ENCODE data around the gene CD6. TPM values are rescaled to one million over a fixed set of nuclear protein-coding genes. Genes with fewer than 3 reads are reported as not detected.

Gene CD6
- total and polyA plus RNA-seq, 10 donors, result 10.9 to 47.6 (median 21.2) TPM

DNA sequence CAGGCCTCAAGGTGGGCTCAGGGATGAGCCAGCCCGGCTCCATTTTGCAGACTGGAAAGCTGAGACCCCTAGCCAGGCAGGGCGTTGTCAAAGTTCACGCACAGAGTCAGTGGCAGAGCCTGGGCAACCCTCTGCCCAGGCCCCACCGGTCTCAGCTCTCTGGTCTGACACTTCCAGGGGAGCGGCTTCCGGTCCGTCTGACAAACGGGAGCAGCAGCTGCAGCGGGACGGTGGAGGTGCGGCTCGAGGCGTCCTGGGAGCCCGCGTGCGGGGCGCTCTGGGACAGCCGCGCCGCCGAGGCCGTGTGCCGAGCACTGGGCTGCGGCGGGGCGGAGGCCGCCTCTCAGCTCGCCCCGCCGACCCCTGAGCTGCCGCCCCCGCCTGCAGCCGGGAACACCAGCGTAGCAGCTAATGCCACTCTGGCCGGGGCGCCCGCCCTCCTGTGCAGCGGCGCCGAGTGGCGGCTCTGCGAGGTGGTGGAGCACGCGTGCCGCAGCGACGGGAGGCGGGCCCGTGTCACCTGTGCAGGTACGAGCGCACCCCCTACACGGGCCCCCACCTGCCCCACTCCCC is 36.0 kb downstream of the CD6 start:
- H3K9me3 ChIP-seq, result no peaks in the 10 kb centered on the region
- H3K27me3 ChIP-seq (replicated peaks in 1 of 7), result peaks cover 0 to 25% (median 0%) of the 10 kb centered on the region in 7 donors
- intact Hi-C loops (cut with DNase I; ENCODE audit: low total_unique reads), result no loop called here
- H3K4me3 ChIP-seq, result peak overlapping the region; percentile 15 to 66 (median 28)
- peak overlapping the region in 3 of 8 donors; percentile 30 to 76 (median 44) for H3K27ac ChIP-seq
- H3K36me3 ChIP-seq, result peaks cover 0 to 39% (median 0%) of the 10 kb centered on the region in 6 donors
- DNase-seq, result no peak
- 0 to 13% (median 7%) methylated on average over 7 to 52 of the region's 52 CpGs for WGBS, 5 donors
- TF ChIP-seq POLR2A (IDR thresholded peaks at IDR 0.05), result no peak
- peak in 2 of 3 donors; percentile 14 to 33 for TF ChIP-seq POLR2AphosphoS5 (IDR thresholded peaks at IDR 0.05)
- peaks cover 17 to 69% (median 48%) of the 10 kb centered on the region in 6 donors for H3K4me1 ChIP-seq

DNA sequence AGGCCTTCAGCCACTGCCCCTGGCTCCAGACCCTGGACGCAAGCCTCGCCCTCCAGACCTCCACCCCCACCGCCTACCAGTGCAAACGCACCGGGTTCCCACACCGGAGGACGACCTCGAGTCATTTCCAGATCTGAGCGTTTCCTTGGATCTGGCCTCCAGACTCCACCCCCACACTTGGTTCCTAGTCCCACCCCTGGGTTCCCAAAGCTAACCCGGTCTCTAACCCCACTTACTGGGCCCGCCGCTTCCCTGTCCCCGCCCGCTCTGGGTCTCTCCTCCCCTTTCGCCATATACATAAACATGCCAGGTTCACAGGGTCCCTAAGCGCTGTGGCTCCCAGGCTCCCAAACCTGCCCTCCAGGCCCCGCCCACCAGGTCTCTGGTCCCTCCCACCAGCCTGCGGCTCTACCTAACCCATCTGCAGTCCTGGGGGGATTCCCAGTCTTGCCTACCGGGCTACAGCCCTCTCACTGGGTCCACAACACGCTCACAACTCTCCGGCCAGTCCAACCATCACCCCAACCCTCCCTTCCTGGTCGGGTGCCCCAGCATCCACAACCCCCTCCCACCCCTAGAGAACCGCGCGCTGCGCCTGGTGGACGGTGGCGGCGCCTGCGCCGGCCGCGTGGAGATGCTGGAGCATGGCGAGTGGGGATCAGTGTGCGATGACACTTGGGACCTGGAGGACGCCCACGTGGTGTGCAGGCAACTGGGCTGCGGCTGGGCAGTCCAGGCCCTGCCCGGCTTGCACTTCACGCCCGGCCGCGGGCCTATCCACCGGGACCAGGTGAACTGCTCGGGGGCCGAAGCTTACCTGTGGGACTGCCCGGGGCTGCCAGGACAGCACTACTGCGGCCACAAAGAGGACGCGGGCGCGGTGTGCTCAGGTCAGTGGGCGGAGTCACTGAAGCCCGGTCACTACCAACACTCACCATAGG is 36.7 kb downstream of the CD6 start:
- Histone ChIP-seq H3K27me3 (replicated peaks in 1 of 7) (peaks cover 0 to 25% (median 0%) of the 10 kb centered on the region in 7 donors), H3K4me3 (peak overlapping the region; percentile 15 to 66 (median 28)), H3K9me3 (no peaks in the 10 kb centered on the region), H3K36me3 (peaks cover 0 to 34% (median 0%) of the 10 kb centered on the region in 6 donors), H3K27ac (peak overlapping the region in 3 of 8 donors; percentile 30 to 76 (median 44)), H3K4me1 (peaks cover 17 to 74% (median 51%) of the 10 kb centered on the region in 6 donors)
- DNase-seq, result no peak
- WGBS, 5 donors, result 55 to 67% (median 65%) methylated on average over 51 to 54 of the region's 54 CpGs
- intact Hi-C loops (cut with DNase I; ENCODE audit: low total_unique reads), result no loop called here
- TF ChIP-seq POLR2AphosphoS5 (IDR thresholded peaks at IDR 0.05), result peak in 1 of 3 donors; percentile 26
- TF ChIP-seq POLR2A (IDR thresholded peaks at IDR 0.05), result no peak
- TF ChIP-seq, protein P1, sequence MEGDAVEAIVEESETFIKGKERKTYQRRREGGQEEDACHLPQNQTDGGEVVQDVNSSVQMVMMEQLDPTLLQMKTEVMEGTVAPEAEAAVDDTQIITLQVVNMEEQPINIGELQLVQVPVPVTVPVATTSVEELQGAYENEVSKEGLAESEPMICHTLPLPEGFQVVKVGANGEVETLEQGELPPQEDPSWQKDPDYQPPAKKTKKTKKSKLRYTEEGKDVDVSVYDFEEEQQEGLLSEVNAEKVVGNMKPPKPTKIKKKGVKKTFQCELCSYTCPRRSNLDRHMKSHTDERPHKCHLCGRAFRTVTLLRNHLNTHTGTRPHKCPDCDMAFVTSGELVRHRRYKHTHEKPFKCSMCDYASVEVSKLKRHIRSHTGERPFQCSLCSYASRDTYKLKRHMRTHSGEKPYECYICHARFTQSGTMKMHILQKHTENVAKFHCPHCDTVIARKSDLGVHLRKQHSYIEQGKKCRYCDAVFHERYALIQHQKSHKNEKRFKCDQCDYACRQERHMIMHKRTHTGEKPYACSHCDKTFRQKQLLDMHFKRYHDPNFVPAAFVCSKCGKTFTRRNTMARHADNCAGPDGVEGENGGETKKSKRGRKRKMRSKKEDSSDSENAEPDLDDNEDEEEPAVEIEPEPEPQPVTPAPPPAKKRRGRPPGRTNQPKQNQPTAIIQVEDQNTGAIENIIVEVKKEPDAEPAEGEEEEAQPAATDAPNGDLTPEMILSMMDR (IDR thresholded peaks at IDR 0.05 in 8 of 11, conservative IDR thresholded peaks at IDR 0.05 in 3 of 11), result no peak

DNA sequence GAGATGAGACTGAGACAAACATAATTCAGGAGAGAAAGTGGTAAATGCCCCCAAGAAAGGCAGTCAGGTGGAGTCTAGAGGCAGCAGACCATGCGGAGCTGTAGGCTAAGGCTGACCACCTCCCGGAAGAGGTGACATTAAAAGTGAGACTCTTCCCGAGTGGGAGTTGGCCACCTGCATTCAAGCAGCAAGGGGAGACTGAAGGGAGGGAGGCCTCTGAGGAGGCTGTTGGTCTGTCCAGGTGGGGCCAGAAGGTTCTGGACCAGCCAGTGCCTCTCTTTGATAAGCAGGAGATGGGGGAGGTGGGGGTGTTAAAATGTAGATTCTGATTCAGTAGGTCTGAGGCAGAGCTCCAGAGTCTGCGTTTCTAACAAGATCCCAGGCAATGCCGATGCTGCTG is 37.5 kb downstream of the CD6 start:
- Histone ChIP-seq H3K36me3 (peaks cover 0 to 40% (median 0%) of the 10 kb centered on the region in 6 donors), H3K4me3 (no peak overlapping the region), H3K4me1 (peaks cover 17 to 67% (median 47%) of the 10 kb centered on the region in 6 donors), H3K27ac (peak overlapping the region in 3 of 8 donors; percentile 18 to 76 (median 33)), H3K27me3 (replicated peaks in 1 of 7) (peaks cover 0 to 25% (median 0%) of the 10 kb centered on the region in 7 donors), H3K9me3 (no peaks in the 10 kb centered on the region)
- WGBS, 5 donors, result 83 to 96% (median 94%) methylated on average over 5 of the region's 5 CpGs
- no peak for TF ChIP-seq POLR2AphosphoS5 (IDR thresholded peaks at IDR 0.05)
- TF ChIP-seq POLR2A (IDR thresholded peaks at IDR 0.05), result no peak
- TF ChIP-seq, protein P1 (IDR thresholded peaks at IDR 0.05 in 8 of 11, conservative IDR thresholded peaks at IDR 0.05 in 3 of 11), result no peak
- intact Hi-C loops (cut with DNase I; ENCODE audit: low total_unique reads), result no loop called here
- DNase-seq, result no peak

DNA sequence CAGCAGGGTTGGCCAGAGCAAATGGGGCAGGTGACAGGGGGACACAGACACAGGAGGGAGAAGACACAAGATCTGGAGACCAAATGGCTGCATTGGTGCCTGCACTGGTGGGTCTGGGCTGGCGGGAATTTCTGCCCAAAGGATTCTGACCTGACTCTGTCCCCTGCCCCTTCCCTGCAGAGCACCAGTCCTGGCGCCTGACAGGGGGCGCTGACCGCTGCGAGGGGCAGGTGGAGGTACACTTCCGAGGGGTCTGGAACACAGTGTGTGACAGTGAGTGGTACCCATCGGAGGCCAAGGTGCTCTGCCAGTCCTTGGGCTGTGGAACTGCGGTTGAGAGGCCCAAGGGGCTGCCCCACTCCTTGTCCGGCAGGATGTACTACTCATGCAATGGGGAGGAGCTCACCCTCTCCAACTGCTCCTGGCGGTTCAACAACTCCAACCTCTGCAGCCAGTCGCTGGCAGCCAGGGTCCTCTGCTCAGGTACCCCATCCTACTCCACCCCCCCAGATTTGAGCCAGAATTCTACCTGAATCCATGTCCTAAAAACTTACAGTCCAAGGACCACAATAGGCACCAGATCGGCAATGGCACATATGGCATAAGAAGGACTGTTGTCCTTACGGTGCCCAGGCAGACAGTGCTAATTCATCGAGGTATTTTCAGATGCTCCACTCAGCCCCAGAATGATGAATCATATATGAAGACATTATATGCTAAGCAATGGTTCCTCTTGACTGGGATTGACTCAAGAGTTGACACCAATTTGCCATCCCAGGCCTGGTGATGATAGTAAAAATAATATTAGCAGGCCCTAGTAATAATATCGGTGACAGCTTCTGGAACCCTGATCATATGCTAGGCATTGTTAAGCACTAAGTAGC is 38.2 kb downstream of the CD6 start:
- Histone ChIP-seq H3K4me1 (peaks cover 12 to 61% (median 42%) of the 10 kb centered on the region in 6 donors), H3K27ac (peak overlapping the region in 3 of 8 donors; percentile 33 to 76 (median 40)), H3K4me3 (no peak overlapping the region), H3K36me3 (peaks cover 0 to 43% (median 0%) of the 10 kb centered on the region in 6 donors), H3K9me3 (no peaks in the 10 kb centered on the region), H3K27me3 (replicated peaks in 1 of 7) (peaks cover 0 to 25% (median 0%) of the 10 kb centered on the region in 7 donors)
- TF ChIP-seq, protein P1 (IDR thresholded peaks at IDR 0.05 in 8 of 11, conservative IDR thresholded peaks at IDR 0.05 in 3 of 11), result no peak
- no peak for TF ChIP-seq POLR2A (IDR thresholded peaks at IDR 0.05)
- no peak for TF ChIP-seq POLR2AphosphoS5 (IDR thresholded peaks at IDR 0.05)
- WGBS, 5 donors, result 86 to 92% (median 91%) methylated on average over 12 to 15 of the region's 15 CpGs
- DNase-seq, result peak; percentile 66
- intact Hi-C loops (cut with DNase I; ENCODE audit: low total_unique reads), result no loop called here
